ENCODE results near the gene ERC2.

The ERC2 gene

GRCh38 chr3:55819005-55819404 is 649.3 kb downstream of the ERC2 start:
- Histone ChIP-seq H3K36me3 (ENCODE audit: control insufficient read depth, insufficient read depth, low read length, severe bottlenecking) (no peaks in the 10 kb centered on the region), H3K4me3 (ENCODE audit: low read length) (no peak overlapping the region), H3K9me3 (ENCODE audit: control insufficient read depth, low read length) (no peaks in the 10 kb centered on the region), H3K27me3 (replicated peaks; ENCODE audit: control insufficient read depth, insufficient read depth, low read length) (peaks cover 24% of the 10 kb centered on the region), H3K9ac (ENCODE audit: low read length) (no peak overlapping the region), H3K4me1 (ENCODE audit: control insufficient read depth, insufficient read depth, low read length) (no peaks in the 10 kb centered on the region)
- peak; percentile 62 for DNase-seq (ENCODE audit: low read depth)

- no peak for DNase-seq (ENCODE audit: low read depth)
- Histone ChIP-seq H3K4me3 (ENCODE audit: low read length) (no peak overlapping the region), H3K4me1 (ENCODE audit: control insufficient read depth, insufficient read depth, low read length) (peaks cover 3% of the 10 kb centered on the region), H3K9me3 (ENCODE audit: control insufficient read depth, low read length) (no peaks in the 10 kb centered on the region), H3K36me3 (ENCODE audit: control insufficient read depth, insufficient read depth, low read length, severe bottlenecking) (no peaks in the 10 kb centered on the region), H3K9ac (ENCODE audit: low read length) (no peak overlapping the region), H3K27me3 (replicated peaks; ENCODE audit: control insufficient read depth, insufficient read depth, low read length) (peaks cover 24% of the 10 kb centered on the region)
These were observed 649.8 kb downstream of the ERC2 start for GRCh38 chr3:55818485-55818884.

GRCh38 chr3:55816794-55817576 is 651.3 kb downstream of the ERC2 start:
- H3K4me3 ChIP-seq (ENCODE audit: low read length), result no peak overlapping the region
- no peak for DNase-seq (ENCODE audit: low read depth)
- no peaks in the 10 kb centered on the region for H3K9me3 ChIP-seq (ENCODE audit: control insufficient read depth, low read length)
- H3K36me3 ChIP-seq (ENCODE audit: control insufficient read depth, insufficient read depth, low read length, severe bottlenecking), result no peaks in the 10 kb centered on the region
- peaks cover 24% of the 10 kb centered on the region for H3K27me3 ChIP-seq (replicated peaks; ENCODE audit: control insufficient read depth, insufficient read depth, low read length)
- peaks cover 7% of the 10 kb centered on the region for H3K4me1 ChIP-seq (ENCODE audit: control insufficient read depth, insufficient read depth, low read length)
- no peak overlapping the region for H3K9ac ChIP-seq (ENCODE audit: low read length)

- Histone ChIP-seq H3K9me3 (ENCODE audit: control insufficient read depth, low read length) (no peaks in the 10 kb centered on the region), H3K4me1 (ENCODE audit: control insufficient read depth, insufficient read depth, low read length) (peaks cover 7% of the 10 kb centered on the region), H3K4me3 (ENCODE audit: low read length) (no peak overlapping the region), H3K36me3 (ENCODE audit: control insufficient read depth, insufficient read depth, low read length, severe bottlenecking) (no peaks in the 10 kb centered on the region), H3K9ac (ENCODE audit: low read length) (no peak overlapping the region), H3K27me3 (replicated peaks; ENCODE audit: control insufficient read depth, insufficient read depth, low read length) (peaks cover 20% of the 10 kb centered on the region)
- DNase-seq (ENCODE audit: low read depth), result no peak
These were observed 653.0 kb downstream of the ERC2 start for GRCh38 chr3:55815262-55815661.

- H3K9ac ChIP-seq (ENCODE audit: low read length), result no peak overlapping the region
- peak; percentile 10 for DNase-seq (ENCODE audit: low read depth)
- H3K27me3 ChIP-seq (replicated peaks; ENCODE audit: control insufficient read depth, insufficient read depth, low read length), result peaks cover 10% of the 10 kb centered on the region
- H3K4me3 ChIP-seq (ENCODE audit: low read length), result no peak overlapping the region
- H3K9me3 ChIP-seq (ENCODE audit: control insufficient read depth, low read length), result no peaks in the 10 kb centered on the region
- H3K4me1 ChIP-seq (ENCODE audit: control insufficient read depth, insufficient read depth, low read length), result peaks cover 7% of the 10 kb centered on the region
- no peaks in the 10 kb centered on the region for H3K36me3 ChIP-seq (ENCODE audit: control insufficient read depth, insufficient read depth, low read length, severe bottlenecking)
These were observed 654.8 kb downstream of the ERC2 start for GRCh38 chr3:55813268-55814097.

GRCh38 chr3:55812394-55813013 is 655.8 kb downstream of the ERC2 start:
- DNase-seq (ENCODE audit: low read depth), result no peak
- no peak overlapping the region for H3K4me3 ChIP-seq (ENCODE audit: low read length)
- H3K9ac ChIP-seq (ENCODE audit: low read length), result no peak overlapping the region
- peaks cover 7% of the 10 kb centered on the region for H3K4me1 ChIP-seq (ENCODE audit: control insufficient read depth, insufficient read depth, low read length)
- H3K9me3 ChIP-seq (ENCODE audit: control insufficient read depth, low read length), result no peaks in the 10 kb centered on the region
- peaks cover 9% of the 10 kb centered on the region for H3K27me3 ChIP-seq (replicated peaks; ENCODE audit: control insufficient read depth, insufficient read depth, low read length)
- no peaks in the 10 kb centered on the region for H3K36me3 ChIP-seq (ENCODE audit: control insufficient read depth, insufficient read depth, low read length, severe bottlenecking)

- DNase-seq (ENCODE audit: low read depth), result no peak
These were observed 661.1 kb downstream of the ERC2 start for GRCh38 chr3:55807210-55807609.

GRCh38 chr3:55805169-55805568 is 663.1 kb downstream of the ERC2 start:
- no peaks in the 10 kb centered on the region for H3K9me3 ChIP-seq (ENCODE audit: control insufficient read depth, low read length)
- no peak overlapping the region for H3K4me3 ChIP-seq (ENCODE audit: low read length)
- H3K27me3 ChIP-seq (replicated peaks; ENCODE audit: control insufficient read depth, insufficient read depth, low read length), result peaks cover 4% of the 10 kb centered on the region
- no peak overlapping the region for H3K9ac ChIP-seq (ENCODE audit: low read length)
- no peak for DNase-seq (ENCODE audit: low read depth)
- H3K4me1 ChIP-seq (ENCODE audit: control insufficient read depth, insufficient read depth, low read length), result no peaks in the 10 kb centered on the region
- H3K36me3 ChIP-seq (ENCODE audit: control insufficient read depth, insufficient read depth, low read length, severe bottlenecking), result no peaks in the 10 kb centered on the region

More at GRCh38 chr3:55807210-55807609, 661.1 kb downstream of the ERC2 start:
- Histone ChIP-seq H3K9me3 (ENCODE audit: control insufficient read depth, low read length) (no peaks in the 10 kb centered on the region), H3K27me3 (replicated peaks; ENCODE audit: control insufficient read depth, insufficient read depth, low read length) (peaks cover 4% of the 10 kb centered on the region), H3K4me3 (ENCODE audit: low read length) (no peak overlapping the region), H3K4me1 (ENCODE audit: control insufficient read depth, insufficient read depth, low read length) (no peaks in the 10 kb centered on the region), H3K9ac (ENCODE audit: low read length) (no peak overlapping the region), H3K36me3 (ENCODE audit: control insufficient read depth, insufficient read depth, low read length, severe bottlenecking) (no peaks in the 10 kb centered on the region)

- DNase-seq (ENCODE audit: low read depth), result no peak
- Histone ChIP-seq H3K4me3 (ENCODE audit: low read length) (no peak overlapping the region), H3K27me3 (replicated peaks; ENCODE audit: control insufficient read depth, insufficient read depth, low read length) (peaks cover 4% of the 10 kb centered on the region), H3K36me3 (ENCODE audit: control insufficient read depth, insufficient read depth, low read length, severe bottlenecking) (no peaks in the 10 kb centered on the region), H3K9me3 (ENCODE audit: control insufficient read depth, low read length) (no peaks in the 10 kb centered on the region), H3K4me1 (ENCODE audit: control insufficient read depth, insufficient read depth, low read length) (no peaks in the 10 kb centered on the region), H3K9ac (ENCODE audit: low read length) (no peak overlapping the region)
These were observed 663.8 kb downstream of the ERC2 start for GRCh38 chr3:55804170-55805095.

GRCh38 chr3:55802816-55803215 is 665.5 kb downstream of the ERC2 start:
- no peaks in the 10 kb centered on the region for H3K36me3 ChIP-seq (ENCODE audit: control insufficient read depth, insufficient read depth, low read length, severe bottlenecking)
- H3K4me3 ChIP-seq (ENCODE audit: low read length), result no peak overlapping the region
- no peaks in the 10 kb centered on the region for H3K9me3 ChIP-seq (ENCODE audit: control insufficient read depth, low read length)
- H3K27me3 ChIP-seq (replicated peaks; ENCODE audit: control insufficient read depth, insufficient read depth, low read length), result peaks cover 4% of the 10 kb centered on the region
- H3K9ac ChIP-seq (ENCODE audit: low read length), result no peak overlapping the region
- H3K4me1 ChIP-seq (ENCODE audit: control insufficient read depth, insufficient read depth, low read length), result no peaks in the 10 kb centered on the region
- no peak for DNase-seq (ENCODE audit: low read depth)

Data from adipocyte (in vitro differentiated cells).